Measurements from ENCODE around the gene ADI1.

The ADI1 gene

DNA sequence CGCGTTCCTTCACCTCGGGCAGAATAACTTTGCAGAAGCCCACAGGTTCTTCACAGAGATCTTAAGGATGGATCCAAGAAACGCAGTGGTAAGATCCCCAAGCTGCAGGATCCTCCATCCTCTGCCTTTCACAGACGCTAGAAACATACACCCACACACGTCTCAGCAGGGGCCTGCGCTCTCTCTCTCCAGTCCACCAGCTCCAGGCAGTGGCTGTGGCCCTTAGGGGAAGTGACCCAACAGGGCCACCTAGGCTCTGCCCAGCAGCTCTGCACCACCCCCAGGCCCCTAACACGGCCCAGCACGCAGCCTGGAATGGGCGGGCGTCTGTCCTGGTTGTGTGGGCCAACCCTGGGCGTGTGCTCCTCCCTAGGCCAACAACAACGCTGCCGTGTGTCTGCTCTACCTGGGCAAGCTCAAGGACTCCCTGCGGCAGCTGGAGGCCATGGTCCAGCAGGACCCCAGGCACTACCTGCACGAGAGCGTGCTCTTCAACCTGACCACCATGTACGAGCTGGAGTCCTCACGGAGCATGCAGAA is 40.4 kb downstream of the ADI1 start:
- DNase-seq = no peak

DNA sequence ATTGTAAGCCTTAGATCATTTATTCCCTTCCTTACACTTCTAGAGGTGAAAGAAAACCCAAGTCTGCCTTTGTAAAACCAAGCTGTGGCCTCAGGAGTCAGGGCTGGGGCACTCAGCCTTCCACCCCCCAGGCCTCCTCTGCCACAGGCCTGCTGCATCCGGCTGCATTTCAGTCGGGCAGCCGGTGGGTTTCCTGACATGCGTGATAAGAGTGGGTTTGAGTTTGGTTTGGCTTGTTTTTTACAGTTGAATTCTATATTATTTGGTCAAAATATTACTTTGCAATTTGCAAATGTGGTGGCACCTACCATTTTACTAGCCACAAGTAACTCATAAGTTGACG is 42.4 kb downstream of the ADI1 start:
- no peak for DNase-seq

DNA sequence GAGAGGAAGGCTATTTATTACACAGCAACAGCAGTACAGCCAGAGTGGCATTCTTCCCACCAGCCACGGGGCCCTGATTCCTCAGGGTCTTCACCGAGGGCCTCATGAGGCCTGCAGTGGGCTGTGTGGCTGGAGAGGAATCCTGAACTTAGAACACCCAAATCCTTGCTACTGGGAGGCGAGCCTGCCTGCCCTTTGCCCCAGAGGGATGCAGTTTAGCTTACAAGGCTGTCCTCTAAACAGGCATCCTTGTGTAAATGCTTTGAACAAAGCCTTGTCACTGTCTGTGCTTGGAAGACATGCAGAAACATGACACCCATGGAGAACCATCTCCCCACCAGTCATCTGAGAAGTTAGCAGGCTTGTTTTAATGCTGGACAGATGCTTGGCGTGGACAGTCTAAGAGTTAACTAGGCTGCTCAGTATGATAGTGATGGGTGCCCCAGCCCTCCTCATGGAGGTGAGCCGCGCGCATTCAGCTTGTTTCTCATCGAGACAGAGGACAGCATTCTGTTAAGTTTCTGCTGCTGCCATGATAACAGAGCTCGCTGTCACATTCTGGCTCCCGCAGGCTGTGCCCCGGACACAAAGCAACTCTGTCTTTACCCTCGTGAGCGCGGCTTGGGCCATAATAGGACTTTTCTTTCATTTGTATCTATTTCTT is 42.9 kb downstream of the ADI1 start:
- DNase-seq = no peak

DNA sequence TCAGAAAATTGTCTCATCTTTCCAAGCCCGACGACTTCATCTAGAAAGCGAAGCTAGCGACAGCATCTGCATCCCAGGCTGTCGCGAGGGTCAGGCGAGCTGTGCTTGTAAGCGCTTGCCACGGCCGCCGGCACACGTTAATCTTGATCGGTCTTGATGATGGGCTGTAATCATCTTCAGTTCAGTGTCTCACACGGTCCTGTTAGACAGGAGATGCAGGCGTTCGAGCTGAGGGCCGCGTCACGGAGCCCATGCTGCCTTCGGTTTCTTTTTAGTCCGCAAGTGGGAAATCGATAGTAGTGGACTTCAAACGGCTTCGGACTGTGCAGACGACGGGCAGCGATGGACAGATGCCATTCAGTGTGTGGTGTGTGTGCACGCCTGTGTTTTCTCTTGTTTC is 43.6 kb downstream of the ADI1 start:
- DNase-seq = no peak

DNA sequence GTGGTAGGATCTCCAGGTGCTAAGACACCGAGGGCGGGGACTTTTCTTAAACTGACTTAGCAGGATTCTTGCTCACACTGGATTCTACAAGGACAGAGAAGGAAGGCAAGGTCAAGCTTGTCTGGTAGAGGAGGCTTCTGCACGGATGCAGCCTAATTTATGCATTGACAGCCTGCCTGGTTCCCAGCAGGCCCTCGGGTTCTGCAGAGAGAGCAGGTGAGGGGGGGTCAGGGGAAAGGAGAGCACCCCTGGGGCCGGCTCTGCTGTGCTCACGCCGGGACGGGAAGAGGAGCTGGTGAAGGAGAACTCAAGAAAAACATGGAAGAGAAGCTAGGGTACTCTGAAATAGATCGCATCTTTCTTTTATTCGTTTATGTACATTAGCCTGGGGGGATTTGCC is 46.4 kb downstream of the ADI1 start:
- no peak for DNase-seq

DNA sequence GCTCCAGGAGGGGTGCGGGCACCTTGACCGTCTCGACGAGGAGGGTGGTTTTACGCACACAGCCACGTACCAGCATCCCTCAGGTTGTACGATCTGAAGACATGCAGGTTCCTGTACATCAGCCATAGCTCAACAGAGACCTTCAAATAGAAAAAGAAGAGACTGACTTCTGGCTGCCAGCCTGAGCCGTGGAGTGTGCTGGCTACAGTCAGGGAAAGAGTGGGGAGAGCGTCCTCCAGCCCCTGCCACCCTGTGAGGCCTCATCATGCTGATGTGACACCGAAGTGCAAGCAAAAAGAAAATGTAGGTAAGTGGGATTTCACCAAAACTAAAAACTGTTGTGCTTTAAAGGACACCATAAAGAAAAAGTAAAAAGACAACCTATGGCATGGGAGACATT is 47.0 kb downstream of the ADI1 start:
- no peak for DNase-seq

DNA sequence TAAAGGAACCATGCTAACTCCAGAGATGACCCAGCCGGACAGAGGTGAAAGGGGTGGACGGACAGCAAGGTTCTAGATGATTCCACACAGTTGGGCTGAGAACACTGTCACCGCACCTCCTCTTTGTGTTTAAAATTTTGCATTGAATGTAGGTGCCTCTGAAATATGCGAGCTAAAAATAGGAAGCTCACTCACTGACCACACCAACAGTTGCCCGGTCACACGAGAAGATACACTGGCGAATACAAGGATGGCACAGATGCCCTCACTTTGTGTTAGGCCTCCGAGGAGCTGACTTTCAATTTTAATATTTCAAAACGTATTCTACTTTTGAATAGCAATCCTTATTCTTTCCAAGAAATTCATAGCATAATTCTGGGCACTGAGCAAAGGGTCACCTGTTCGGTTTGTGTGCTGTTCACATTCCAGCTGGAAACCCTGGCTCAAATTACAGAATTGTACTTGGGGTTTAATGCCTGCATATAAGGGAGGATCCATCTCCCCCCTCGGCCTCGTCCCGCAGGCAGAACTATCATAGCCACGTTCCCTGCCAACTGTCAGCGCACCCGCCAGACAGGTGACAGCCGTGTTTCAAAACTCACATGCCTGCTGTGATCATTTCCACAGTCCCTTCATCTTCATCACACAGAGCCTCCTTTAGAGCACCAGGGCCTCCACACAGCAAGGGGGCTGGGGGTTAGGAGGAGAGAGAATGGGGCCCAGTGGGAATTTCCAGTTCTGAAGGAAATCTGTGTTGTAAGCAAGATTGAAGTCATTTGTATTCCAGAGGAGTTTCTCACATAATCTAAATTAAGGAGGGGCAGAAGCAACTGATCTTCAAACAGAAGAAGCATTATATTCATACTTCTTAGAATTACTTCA is 48.2 kb downstream of the ADI1 start:
- DNase-seq = no peak

DNA sequence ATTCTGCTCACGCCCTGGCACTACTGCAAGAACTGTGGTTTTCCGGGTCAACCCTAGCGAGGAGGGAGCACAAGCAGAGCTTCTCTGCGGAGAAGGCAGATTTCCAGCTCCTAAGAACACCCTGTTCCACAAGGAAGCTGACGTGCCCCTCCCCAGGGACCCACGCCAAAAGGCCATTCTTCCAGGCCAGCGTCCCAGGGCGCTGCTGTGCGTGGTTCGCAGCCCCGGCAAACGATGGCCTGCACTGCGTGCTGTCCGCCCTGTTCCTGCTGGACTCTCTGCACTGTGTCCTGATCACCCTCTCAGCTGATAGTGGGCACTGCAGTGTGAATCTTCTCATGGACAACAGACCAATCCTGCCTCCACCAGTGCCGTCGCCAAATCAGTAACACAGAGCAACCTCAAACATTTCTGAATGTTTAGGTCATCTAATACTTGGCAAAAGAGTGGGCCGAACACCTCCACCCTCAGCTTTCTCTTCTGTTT is 49.1 kb downstream of the ADI1 start:
- DNase-seq = no peak

DNA sequence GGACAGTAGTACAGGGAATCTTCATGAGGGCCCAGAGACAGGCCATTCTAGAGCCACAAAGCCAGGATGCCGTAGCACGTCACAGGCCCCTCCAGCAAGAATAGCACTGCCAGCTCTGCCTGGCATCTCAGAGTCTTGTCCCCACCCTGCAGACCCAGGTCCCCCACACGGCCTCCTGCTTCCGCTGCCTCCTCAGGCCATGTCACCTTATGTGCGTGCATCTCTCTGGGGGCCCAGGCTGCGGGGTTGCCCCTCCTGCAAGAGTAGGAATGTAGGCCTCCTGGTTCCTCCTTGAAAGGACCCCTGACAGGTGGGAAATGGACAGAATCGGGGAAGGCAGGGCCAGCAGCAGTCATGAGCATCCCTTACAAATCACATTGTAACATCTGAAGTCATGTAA is 49.8 kb downstream of the ADI1 start:
- no peak for DNase-seq

DNA sequence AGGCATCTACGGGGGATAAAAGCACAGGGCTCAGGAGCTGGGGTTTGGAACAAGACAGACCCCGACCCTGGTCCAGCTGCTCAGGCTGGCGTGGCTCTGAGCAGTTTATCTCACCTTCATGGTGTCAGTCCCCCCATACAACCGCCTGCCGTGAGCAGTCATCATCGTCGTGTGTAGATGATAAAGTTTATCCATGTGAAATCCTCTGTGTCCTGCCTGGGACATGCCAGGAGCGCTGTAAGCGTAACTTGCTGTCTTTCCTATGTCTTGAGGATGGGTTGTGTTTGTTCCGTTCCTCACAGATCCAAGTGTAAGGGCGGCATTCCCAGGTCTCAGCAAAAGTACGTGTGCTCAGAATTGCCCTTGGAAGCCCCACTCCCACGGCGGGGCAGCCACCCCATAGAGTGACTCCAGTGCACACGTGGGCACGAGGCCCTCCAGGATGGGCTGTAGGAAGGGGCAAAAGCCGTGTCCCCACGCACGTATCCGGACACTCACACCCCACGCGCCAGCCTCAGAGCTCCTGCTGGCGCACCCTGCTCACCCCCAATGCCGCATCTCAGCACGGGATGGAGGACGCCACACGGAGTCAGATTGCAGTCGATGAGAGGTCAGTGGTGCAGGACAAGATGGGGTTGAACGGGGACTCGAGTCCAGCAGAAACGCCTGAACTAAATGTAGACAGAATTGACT is 50.9 kb downstream of the ADI1 start:
- DNase-seq = no peak

DNA sequence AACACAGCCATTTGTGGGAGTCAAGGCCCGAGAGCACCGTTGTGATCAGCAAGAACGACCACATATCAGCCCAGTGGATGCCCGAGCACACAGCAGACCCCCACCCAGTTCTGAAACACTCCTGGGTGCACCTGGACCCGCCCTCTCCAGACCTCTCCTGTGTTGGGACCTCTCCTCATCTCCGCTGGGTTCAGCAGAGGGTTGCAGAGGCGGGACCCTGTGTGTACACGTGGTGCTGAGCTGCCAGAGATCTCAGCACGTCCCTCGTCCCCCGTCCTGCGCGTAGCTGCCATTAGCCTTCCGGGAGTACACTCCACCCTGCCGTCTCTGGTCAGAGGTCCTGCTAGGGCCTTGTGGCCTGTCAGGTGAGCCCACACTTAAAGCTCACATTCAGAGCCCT is 51.7 kb downstream of the ADI1 start:
- DNase-seq = no peak

DNA sequence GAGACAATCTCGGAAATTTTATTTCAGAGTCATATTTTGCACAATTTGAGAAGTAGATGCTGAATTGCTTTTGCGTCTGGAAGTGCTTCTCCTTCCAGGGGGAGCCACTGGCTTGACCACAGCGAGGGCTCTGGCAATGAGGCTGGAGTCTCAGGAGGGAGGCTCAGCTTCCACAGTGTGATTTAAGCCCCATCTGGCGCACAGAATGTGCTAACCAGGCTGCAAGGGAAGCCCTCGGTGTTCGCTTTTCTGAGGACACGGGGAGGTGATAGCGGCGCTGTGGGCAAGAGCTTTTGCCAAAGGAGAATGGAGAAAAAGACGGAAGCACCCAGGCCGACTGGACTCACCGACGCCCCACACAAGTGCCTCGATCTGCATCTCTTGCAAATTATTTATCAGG is 52.4 kb downstream of the ADI1 start:
- DNase-seq = no peak

DNA sequence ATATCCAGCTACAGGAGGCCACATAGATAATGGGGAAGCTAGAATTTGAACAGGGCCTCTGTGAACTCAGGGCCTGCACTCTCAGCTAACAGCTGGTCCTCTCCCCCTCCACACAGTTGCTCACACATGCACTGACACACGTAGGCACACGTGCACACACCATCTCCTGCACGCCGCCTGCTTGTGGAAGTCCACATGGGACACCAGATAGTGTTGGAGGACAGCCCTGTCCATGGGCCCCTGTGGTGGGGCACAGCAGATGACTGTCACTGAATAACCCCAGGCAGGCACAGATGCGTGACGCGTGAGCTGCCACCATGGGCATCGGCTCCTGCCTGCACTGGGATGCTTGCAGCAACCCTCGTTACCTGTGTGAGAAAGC is 52.9 kb downstream of the ADI1 start:
- no peak for DNase-seq

DNA sequence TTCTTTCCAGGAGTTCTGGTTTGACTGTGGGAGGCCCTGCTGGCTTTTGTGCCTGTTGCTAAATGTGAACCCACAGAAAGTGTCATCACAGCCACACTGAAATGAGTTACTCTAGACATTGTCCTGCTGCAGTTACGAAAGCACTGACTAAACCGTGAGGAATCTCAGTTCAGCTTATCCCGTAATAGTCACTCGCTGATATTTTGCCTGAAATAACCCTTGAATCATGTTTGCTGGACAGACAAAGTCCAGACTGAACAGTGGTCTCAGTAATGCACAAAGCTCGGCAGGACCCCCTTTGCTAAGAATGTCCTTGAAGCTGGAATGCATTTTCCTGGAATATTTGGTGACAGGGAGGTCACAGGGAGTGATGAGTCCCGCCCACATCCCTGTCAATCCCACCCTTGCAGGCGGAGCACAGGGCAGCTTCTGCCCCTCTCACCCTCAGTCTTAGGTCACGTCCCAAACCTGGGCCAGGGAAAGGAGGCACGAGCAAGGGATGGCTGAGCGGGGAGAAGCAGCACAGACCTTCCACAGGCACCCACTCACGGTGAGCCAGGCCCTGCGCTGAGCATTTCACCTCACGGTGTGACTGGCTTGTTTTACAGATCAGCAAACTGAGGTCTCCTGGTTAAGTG is 53.4 kb downstream of the ADI1 start:
- DNase-seq = no peak

DNA sequence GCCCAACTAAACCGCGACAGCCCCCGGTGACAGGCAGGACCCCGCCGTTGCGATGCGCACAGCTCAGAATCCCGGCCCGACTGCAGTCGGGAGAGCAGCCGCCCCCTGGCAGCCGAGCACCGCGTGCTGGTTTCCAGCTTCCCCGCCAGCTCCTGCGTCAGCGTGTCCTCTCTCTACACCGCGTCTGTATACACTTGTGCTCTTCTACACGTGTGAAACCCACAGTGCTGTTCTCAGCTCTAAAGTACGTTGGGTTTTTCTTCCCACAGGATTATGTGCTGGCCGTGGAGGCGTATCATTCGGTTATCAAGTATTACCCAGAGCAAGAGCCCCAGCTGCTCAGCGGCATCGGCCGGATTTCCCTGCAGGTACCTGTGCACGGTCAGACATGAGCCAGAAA is 54.0 kb downstream of the ADI1 start:
- no peak for DNase-seq

DNA sequence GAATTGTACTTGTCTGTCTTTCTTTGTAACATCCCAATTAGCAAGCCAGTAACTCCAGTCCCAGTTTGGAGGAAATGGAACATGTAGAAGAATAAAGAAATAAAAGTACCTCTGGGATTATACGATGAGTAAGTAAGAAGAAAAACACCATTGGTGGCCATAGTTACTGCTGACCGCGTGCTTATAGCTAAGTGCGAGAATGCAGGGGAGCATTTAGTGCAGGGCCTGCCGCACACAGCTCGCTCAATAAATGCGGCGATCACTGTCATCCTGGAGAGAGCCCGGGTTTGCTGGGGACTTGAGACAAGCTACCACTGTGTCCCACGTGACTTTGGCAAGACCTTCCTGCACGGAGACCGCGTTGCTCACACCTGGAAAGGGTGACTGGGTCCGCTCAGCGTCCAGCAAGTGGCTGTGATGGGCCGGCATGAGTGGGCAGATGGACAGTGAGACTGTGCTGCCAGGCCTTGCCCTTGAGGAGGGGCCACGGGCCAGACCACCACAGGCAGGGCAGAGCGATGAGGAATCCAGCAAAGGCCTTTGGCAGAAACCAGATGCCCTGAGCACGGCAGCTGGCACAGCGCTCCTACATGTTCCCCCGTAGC is 54.8 kb downstream of the ADI1 start:
- DNase-seq = no peak

DNA sequence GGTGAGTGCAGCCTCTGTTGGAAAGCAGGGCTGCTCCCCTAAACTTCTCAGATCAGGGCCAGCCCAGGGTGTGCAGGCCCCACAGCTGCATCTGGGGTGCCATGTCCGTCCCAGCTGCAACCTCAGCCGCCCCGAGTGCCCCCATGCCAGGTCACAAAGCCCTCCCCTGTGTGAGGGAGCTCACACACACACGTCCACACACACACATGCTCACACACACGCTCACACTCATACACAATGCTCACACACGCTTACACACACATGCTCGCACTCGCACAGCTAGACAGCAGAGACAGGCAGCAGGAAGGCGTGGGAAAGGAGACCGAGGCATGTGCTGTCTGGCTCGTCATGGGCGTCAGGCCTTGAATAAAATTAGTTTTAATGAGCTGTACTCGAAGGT is 55.4 kb downstream of the ADI1 start:
- DNase-seq = no peak

DNA sequence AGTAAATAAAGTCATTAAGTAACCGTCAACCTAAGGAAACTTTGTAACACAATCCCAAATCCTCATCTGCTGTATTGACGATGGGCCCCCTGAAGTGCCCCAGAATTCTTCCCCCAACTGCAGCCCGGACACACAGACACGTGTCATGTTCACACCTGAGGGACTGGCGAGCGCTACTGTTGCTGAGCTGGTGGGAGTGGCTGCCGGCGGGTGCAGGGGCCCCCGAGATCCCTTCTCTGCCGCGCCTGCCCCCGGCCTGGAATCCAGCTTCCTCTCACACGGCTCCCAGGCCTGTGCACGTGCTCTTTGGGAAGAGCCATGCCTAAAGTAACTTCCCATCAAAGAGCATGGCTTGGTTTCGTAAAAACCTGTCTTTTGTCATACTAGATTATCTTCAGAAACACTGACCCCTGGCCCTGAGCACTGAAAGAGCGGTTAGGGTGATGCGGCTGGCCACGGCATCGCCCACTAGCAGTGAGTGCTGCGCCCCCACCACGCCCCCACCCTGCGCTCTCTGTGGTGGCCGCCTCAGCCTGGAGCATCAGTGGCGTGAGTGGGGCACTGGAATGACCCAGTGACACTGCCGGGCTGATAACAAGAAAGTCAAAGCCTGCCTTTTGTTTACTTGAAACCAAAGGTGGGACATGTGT is 56.0 kb downstream of the ADI1 start:
- DNase-seq = no peak

DNA sequence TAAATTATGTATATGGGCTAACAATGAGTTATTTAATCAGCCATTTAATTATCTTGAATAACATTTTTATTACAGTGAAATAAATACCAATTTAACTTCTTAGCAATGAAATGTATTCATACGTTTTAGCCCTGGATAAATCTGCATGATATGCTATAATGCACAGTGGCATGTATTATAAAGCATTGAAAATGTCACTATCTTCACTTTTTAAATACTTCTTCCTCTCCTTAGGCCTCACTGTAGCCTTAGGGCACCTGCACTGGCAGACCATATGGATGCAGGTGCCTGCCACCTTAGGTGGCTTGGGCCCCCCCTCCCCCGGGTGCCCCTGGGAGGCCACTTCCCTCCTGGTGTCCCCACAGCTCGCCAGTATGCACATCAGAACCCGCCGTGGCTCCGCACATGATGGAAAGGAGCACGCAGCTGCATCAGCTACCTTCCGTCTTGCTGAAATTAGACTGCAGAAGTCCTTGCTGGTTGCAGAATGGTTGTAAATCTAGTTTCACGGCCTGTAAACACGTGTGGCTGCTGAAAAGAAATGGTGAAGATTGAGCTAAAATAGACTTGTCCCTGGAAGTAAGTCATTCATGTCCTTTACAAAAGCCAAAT is 56.7 kb downstream of the ADI1 start:
- no peak for DNase-seq

DNA sequence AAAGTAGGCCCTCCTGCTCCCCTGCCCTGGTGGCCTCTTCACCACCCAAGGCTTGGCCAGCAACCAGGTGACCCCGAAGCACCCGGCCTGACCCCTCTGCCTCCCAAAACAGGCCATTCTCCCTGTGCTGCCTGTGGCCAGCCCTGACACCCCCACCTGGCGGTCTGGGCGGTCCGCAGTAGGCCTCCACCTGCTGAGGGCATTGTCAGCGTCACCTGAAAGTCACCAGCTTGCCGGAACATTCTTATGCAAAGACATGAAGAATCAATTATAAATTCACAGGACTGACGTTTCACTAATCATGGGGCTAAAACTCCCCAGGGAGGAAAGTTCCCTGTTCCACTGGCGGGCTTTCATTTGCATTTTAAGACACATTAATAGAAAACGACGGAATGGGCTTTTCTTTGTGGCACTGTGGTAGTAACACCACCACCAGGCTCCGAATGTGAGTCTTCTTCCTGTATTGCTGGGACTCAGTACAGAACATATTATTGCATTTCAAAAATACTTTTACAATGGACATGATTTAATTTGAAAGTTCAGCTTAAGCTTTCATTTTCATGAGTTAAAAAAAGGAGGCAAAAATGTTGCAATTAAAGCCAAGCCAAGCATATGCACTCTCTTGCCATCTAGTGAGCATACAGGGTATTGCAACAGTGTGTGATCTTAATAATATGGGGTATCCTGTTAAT is 57.4 kb downstream of the ADI1 start:
- no peak for DNase-seq

Data from CD4-positive, alpha-beta T cell treated with Interferon gamma for 1 hour (primary cell).